Measurements from ENCODE around the gene NR3C1. TPM values are rescaled to one million over a fixed set of nuclear protein-coding genes. Genes with fewer than 3 reads are reported as not detected.

The NR3C1 gene
- total RNA-seq, 1 donor from 2014 or later, result 0.17 TPM

GRCh38 chr5:143248822-143249579 is 154.5 kb downstream of the NR3C1 start:
- no peak overlapping the region for H3K27ac ChIP-seq
- H3K9me3 ChIP-seq (ENCODE audit: low read depth), result no peaks in the 10 kb centered on the region
- H3K4me2 ChIP-seq, result no peak overlapping the region
- no peak overlapping the region for H2AFZ ChIP-seq (replicated peaks)
- H3K27me3 ChIP-seq, result no peaks in the 10 kb centered on the region
- H3K4me3 ChIP-seq, result no peak overlapping the region
- no peaks in the 10 kb centered on the region for H3F3A ChIP-seq (ENCODE audit: low read depth)
- H3K9me3 Mint-ChIP-seq, result peaks cover 7% of the 10 kb centered on the region
- no peak overlapping the region for H3K27ac Mint-ChIP-seq
- H3K79me2 ChIP-seq (ENCODE audit: low read depth), result no peaks in the 10 kb centered on the region
- H3K27me3 Mint-ChIP-seq (ENCODE audit: insufficient read depth, low read depth), result peaks cover 2% of the 10 kb centered on the region
- H3K4me1 ChIP-seq, result no peaks in the 10 kb centered on the region
- no peaks in the 10 kb centered on the region for H4K20me1 ChIP-seq (ENCODE audit: low read depth)
- no peaks in the 10 kb centered on the region for H3K36me3 ChIP-seq
- H3K4me1 Mint-ChIP-seq, result no peaks in the 10 kb centered on the region
- no peak overlapping the region for H3K9ac ChIP-seq
- DNase-seq (ENCODE audit: low spot score), result no peak
- no peaks in the 10 kb centered on the region for H3K36me3 Mint-ChIP-seq
- TF ChIP-seq EZH2 (IDR thresholded peaks at IDR 0.05), result no peak
- TF ChIP-seq EZH2phosphoT487 (IDR thresholded peaks at IDR 0.05), result no peak
- TF ChIP-seq CTCF (IDR thresholded peaks at IDR 0.05), result no peak
- no peak overlapping the region for H3K4me3 Mint-ChIP-seq

GRCh38 chr5:143248391-143248790 is 155.1 kb downstream of the NR3C1 start:
- no peaks in the 10 kb centered on the region for H3F3A ChIP-seq (ENCODE audit: low read depth)
- TF ChIP-seq EZH2phosphoT487 (IDR thresholded peaks at IDR 0.05) (no peak), CTCF (IDR thresholded peaks at IDR 0.05) (no peak), EZH2 (IDR thresholded peaks at IDR 0.05) (no peak)
- H3K27me3 ChIP-seq, result no peaks in the 10 kb centered on the region
- H3K4me3 Mint-ChIP-seq, result no peak overlapping the region
- H3K36me3 Mint-ChIP-seq, result no peaks in the 10 kb centered on the region
- peaks cover 2% of the 10 kb centered on the region for H3K27me3 Mint-ChIP-seq (ENCODE audit: insufficient read depth, low read depth)
- H3K4me1 ChIP-seq, result no peaks in the 10 kb centered on the region
- no peaks in the 10 kb centered on the region for H3K79me2 ChIP-seq (ENCODE audit: low read depth)
- no peaks in the 10 kb centered on the region for H3K4me1 Mint-ChIP-seq
- H2AFZ ChIP-seq (replicated peaks), result no peak overlapping the region
- peaks cover 7% of the 10 kb centered on the region for H3K9me3 Mint-ChIP-seq
- no peak overlapping the region for H3K27ac Mint-ChIP-seq
- H3K36me3 ChIP-seq, result no peaks in the 10 kb centered on the region
- H3K9me3 ChIP-seq (ENCODE audit: low read depth), result no peaks in the 10 kb centered on the region
- DNase-seq (ENCODE audit: low spot score), result no peak
- no peak overlapping the region for H3K4me2 ChIP-seq
- H3K27ac ChIP-seq, result no peak overlapping the region
- H3K9ac ChIP-seq, result no peak overlapping the region
- no peak overlapping the region for H3K4me3 ChIP-seq
- no peaks in the 10 kb centered on the region for H4K20me1 ChIP-seq (ENCODE audit: low read depth)

GRCh38 chr5:143247134-143247815 is 156.2 kb downstream of the NR3C1 start:
- TF ChIP-seq EZH2phosphoT487 (IDR thresholded peaks at IDR 0.05) (no peak), EZH2 (IDR thresholded peaks at IDR 0.05) (no peak), CTCF (IDR thresholded peaks at IDR 0.05) (no peak)
- DNase-seq (ENCODE audit: low spot score), result no peak
- Mint-ChIP-seq H3K27ac (no peak overlapping the region), H3K27me3 (ENCODE audit: insufficient read depth, low read depth) (peaks cover 2% of the 10 kb centered on the region), H3K4me1 (no peaks in the 10 kb centered on the region), H3K9me3 (peaks cover 7% of the 10 kb centered on the region), H3K4me3 (no peak overlapping the region), H3K36me3 (no peaks in the 10 kb centered on the region)
- Histone ChIP-seq H3K27me3 (no peaks in the 10 kb centered on the region), H2AFZ (replicated peaks) (no peak overlapping the region), H3K4me3 (no peak overlapping the region), H3F3A (ENCODE audit: low read depth) (no peaks in the 10 kb centered on the region), H3K36me3 (no peaks in the 10 kb centered on the region), H4K20me1 (ENCODE audit: low read depth) (no peaks in the 10 kb centered on the region), H3K4me1 (no peaks in the 10 kb centered on the region), H3K9me3 (ENCODE audit: low read depth) (no peaks in the 10 kb centered on the region), H3K79me2 (ENCODE audit: low read depth) (no peaks in the 10 kb centered on the region), H3K27ac (no peak overlapping the region), H3K9ac (no peak overlapping the region), H3K4me2 (no peak overlapping the region)

Data from neural progenitor cell (in vitro differentiated cells).